Hepatic stellate cell (primary cell): ENCODE measurements around the gene DMAC1.

Experiments used
- DNase-seq: peaks from one replicate; pipeline ENCODE4 v3.0.0; 2011; ENCODE audit warnings: low spot score

The DMAC1 gene

DNA sequence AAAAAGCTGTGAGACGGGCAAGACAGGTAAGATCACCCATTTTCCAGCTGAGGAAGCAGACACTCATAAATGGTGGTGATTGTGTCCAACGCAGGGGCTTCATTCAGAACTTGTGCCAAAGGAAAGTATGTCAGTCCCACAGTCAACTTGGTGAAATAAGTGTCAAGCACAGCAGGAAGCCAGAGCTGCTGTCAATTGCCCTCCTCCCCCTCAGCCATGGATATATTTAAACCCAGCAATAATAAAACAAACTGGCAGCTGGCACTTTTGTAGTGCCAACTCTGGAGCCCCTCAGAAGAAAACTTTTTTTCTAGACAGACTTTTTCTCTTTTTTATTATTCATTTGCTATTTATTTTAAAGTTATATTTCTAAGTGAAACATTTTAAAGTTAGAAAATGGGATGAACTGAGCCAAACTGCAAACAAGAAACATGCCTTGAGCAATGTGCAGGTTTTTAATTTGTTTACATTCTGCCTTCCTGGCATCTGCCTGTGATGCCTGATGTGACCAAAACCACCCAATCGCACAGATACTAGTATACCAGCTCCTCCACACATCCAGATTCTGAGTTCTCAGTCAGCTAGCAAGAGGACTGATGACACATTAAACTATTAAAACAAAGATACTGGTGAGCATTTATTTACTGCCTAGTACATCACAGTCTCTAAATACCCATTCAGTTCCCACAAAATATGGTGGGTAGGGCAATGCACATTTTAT lies 17.0 kb downstream of the DMAC1 start:
- no peak for DNase-seq

DNA sequence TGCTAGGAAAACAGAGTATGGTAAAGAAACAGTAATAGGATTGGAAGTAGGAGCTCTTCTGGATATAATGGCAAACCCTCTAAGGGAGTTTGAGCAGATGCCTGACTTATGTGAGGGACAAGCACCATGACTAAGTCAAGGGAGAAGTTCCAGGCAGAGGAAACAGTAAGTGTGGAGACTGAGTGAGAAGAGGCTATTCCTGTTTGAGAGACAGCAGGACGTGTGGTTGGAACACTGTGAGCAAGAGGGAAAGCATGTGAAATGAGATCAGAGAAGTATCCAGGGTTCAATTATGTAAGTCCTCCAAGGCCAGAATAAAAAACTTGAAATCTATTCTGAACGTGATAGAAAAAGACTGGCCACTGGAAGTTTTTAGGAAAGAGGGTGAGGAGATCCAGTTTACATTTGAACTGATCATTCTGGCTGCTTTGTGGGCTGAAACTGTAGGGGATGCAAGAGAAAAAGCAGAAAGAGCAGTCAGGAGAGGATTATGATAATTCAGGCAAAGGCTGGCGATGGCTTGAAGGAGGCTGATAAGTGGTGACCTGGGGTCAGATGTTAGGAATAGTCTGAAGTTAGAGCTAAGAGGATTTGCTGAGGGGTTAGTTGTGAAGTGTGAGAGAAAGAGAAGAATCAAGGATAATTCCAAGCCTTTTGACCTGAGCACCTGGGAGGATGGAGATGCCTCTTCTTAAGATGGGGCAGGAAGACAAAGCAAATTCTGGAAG lies 19.2 kb downstream of the DMAC1 start:
- DNase-seq = no peak

DNA sequence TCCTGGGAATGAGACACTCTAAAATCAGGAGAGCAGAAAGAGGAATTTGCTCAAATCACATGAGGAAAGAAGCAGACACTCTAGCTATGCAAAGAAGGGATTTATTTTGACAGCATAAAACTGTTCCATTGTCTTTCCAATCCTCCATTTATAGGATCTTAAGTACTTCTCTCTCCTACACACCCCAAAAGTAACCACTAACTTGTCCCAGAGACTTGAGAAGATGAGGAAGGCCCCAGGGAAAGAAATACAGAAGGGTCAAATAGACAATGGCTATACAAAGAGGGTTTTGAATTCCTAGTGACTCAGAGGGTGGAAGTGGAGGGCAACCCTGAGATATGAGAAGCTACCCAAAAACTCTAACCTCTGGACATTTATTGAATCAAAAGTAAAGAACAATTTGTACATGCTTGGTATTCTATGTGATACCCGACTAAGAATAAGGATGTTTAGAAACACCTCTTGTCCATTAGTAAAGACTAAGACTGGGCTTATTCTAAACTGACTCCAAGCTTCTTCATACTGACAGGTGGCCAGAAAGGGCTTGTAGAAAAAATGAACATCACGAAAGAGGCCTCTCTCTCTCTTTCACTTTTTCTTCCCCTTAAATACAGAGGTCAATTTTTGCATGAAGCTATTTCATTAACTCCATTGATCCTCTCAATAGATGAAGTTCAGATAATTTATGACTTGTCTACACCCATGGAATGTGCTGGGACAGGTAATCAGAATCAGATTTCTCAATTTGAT lies 20.6 kb downstream of the DMAC1 start:
- no peak for DNase-seq

DNA sequence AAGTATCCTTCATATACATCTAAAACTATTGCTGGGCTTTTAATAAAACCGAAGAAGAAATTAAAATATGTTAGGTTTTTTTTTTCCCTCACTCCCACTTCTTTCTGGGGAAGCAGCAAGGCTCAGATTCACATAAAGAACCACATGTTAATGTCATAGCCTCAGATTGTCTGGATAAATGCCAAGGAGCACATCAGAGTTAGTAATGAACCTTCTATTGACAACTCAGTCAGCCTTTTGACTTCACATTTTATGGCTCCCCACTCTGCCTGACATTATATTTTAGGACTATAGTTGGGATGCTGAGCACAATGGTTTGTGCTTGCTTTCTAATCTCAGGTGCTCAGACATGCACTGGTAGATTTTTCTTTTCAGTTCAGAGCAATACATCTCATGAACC lies 21.8 kb downstream of the DMAC1 start:
- no peak for DNase-seq

DNA sequence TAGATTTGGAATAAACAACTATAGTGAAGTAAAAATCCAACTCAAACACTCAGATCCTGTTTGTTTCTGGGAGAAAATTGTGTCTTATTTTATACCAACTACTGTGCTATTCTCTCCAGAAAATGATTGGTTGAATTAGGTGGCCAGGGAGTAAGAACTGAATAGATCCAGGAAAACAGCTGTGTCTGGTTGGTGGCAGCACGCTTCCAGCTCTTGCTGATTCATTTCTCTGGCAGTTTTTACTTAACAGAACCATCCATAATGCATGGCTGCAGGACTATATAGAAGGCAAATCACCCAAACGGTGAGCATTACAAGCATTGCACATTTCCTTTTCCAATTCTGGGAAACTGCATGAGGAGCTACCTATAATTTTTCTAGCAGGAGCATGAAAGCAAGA lies 29.5 kb downstream of the DMAC1 start:
- DNase-seq = no peak

DNA sequence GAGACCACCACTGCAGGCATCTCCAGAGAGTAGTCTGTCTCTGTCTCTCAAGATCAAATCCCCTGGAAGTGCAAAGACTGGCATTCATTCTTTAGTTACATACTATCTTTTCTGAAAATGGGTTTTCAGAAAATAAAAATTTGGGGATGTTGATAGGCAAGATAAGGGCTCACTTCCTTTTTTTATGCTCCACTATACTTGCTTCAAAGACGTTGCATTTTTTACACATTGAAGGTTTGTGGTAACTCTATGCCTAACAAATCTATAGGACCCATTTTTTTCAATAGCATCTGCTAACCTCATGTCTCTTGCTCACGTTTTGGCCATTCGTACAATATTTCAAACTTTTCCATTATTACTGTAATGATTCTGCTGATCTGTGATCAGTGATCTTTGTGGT lies 37.0 kb downstream of the DMAC1 start:
- DNase-seq = no peak

DNA sequence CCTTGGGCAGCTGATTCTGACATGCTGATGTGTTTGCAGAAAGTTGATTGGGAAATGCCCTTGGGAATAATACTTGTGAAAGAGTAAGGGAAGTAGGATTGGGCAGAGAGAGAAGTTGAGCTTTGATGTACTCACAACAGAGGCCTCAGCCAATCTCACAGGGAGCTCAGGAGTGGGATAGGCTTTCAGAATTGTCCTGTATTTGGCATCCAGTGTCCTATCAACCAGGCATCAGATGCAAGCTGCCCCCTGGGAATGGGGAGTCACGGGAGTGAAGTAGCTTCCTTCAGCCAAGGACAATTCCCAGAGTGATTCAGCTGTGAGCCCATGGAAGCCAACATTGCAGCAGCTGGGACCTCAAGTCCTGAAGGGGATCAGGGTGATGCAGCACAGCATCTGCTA lies 39.6 kb downstream of the DMAC1 start:
- no peak for DNase-seq

DNA sequence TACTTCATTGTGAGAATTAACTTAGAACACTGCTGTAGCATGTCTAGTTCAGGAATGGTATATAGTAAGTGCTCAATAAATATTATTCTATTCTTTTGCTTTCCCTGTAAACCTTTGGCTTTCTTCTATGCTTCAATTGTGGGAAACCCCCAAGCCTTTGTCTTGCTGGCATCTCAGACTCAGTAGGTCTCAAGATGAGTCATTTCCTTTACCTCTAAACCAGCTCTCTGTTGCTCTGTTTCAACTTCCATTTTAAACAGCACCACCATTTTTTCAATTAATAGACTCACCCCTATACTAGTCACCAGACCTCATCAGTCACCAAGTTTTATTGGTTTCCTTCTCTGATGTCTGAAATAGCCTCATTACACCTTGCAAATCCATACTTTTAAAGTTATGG lies 43.5 kb downstream of the DMAC1 start:
- no peak for DNase-seq

DNA sequence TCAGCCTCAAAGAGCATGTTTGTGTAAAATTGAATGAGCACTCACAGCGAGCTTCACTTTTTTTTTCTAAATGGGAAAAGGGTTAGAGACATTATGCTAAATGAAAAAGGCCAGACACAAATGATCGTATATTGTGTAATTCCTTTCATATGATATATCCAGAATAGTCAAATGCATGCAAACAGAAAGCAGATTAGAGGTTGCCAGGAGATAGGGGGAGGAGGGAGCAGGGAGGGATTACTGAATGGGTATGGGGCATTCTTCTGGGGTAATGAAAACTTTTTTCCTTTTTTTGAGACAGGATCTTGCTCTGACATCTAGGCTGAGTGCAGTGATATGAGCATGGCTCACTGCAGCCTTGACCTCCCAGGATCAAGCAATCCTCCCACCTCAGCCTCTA lies 47.1 kb downstream of the DMAC1 start:
- DNase-seq = no peak
